GM12878 (cell line): ENCODE data around the gene MCM3AP. TPM values are rescaled to one million over a fixed set of nuclear protein-coding genes. Genes with fewer than 3 reads are reported as not detected.

Experiments
- ATAC-seq: fragments of 200-7000 bp; cut with Tn5 transposase; 3 replicates; pipeline ENCODE4 v1.9.1; 2020; ENCODE audit warnings: mild to moderate bottlenecking, moderate library complexity
- BruUV-seq: library from RNA; stranded (reverse); fragments of 400-500 nt; replicated peaks from 2 replicates; lab custom pipeline; 2021; lab: Mats Ljungman, UMichigan
- CTCF ChIA-PET: fragments of 300-600 bp; sonication (Branson Sonifier 250); formaldehyde crosslinking; extraction: SDS; loops from one replicate; lab custom pipeline; 2021; ENCODE audit warnings: inconsistent platforms; lab: Yijun Ruan, JAX
- POLR2A ChIA-PET: fragments of 350-600 bp; formaldehyde crosslinking; extraction: SDS; loops from one replicate; lab custom pipeline; 2021; ENCODE audit warnings: inconsistent platforms; lab: Charles Lee
- RAD21 ChIA-PET: fragments of 300-600 bp; sonication (Branson Sonifier 250); formaldehyde crosslinking; loops from one replicate; lab custom pipeline; 2023; ENCODE audit warnings: antibody characterized with exemption; ENCODE audit not compliant: unreplicated experiment; lab: Charles Lee
- SMC1A ChIA-PET: fragments of 300-600 bp; sonication (Branson Sonifier 250); formaldehyde crosslinking; loops from one replicate; lab custom pipeline; 2023; ENCODE audit not compliant: unreplicated experiment, uncharacterized antibody; lab: Charles Lee
- DNase-seq: peaks from one replicate; pipeline ENCODE4 v3.0.0-alpha.2; 2011; ENCODE audit warnings: low read depth, low spot score
- FAIRE-seq: peaks from 3 replicates; lab custom pipeline; 2011; peaks lifted over from hg19 to GRCh38; lab: Jason Lieb, UNC
- H2AFZ ChIP-seq: 2 replicates; pipeline ENCODE4 v1.6.0; 2011; ENCODE audit warnings: low read depth, low read length, control low read depth; ENCODE audit not compliant: control insufficient read depth
- H3K27ac ChIP-seq: 2 replicates; pipeline ENCODE4 v1.5.1; 2011; ENCODE audit warnings: control low read depth; ENCODE audit not compliant: control insufficient read depth, insufficient read depth
- H3K27me3 ChIP-seq, 2 experiments: replicated peaks in 1 of 2; 2 replicates each; pipeline versions ENCODE4 v1.6.0 to v1.6.1; 2011; ENCODE audit warnings: low read length in 1 of 2; ENCODE audit not compliant: control insufficient read depth in 2 of 2, insufficient read depth in 2 of 2
- H3K36me3 ChIP-seq, 2 experiments: 2 replicates each; pipeline ENCODE4 v1.5.1; 2011; ENCODE audit warnings: low read length in 1 of 2; ENCODE audit not compliant: control insufficient read depth in 2 of 2, insufficient read depth in 2 of 2
- H3K4me1 ChIP-seq: 2 replicates; pipeline ENCODE4 v1.6.1; 2011; ENCODE audit warnings: mild to moderate bottlenecking, low read length, moderate library complexity, mixed read lengths; ENCODE audit not compliant: control insufficient read depth, insufficient read depth
- H3K4me2 ChIP-seq: 2 replicates; pipeline ENCODE4 v1.6.0; 2011; ENCODE audit warnings: control low read depth; ENCODE audit not compliant: control insufficient read depth, insufficient read depth
- H3K4me3 ChIP-seq: fragments of 200-600 bp; sonication (generic); 2 replicates; pipeline ENCODE4 v1.5.1; 2016
- H3K79me2 ChIP-seq: 2 replicates; pipeline ENCODE4 v1.6.0; 2011; ENCODE audit warnings: low read length; ENCODE audit not compliant: control insufficient read depth, insufficient read depth
- H3K9ac ChIP-seq: 2 replicates; pipeline ENCODE4 v1.8.0; 2011; ENCODE audit warnings: low read length, control low read depth, mixed read lengths; ENCODE audit not compliant: control insufficient read depth, insufficient read depth
- H3K9me3 ChIP-seq: replicated peaks from 3 replicates; pipeline ENCODE4 v1.5.1; 2011; ENCODE audit warnings: mild to moderate bottlenecking, low read length; ENCODE audit not compliant: control insufficient read depth, insufficient read depth
- H4K20me1 ChIP-seq: 2 replicates; pipeline ENCODE4 v1.6.0; 2011; ENCODE audit not compliant: control insufficient read depth, insufficient read depth
- EGR1 ChIP-seq, 2 experiments: IDR thresholded peaks; 1 replicate in 1 of 2; 2 replicates in 1 of 2; pipeline ENCODE4 v1.6.1; 2011 to 2012; ENCODE audit warnings: low read depth in 2 of 2, low read length in 2 of 2, borderline replicate concordance in 1 of 2, mild to moderate bottlenecking in 1 of 2, moderate library complexity in 1 of 2
- FOXM1 ChIP-seq: IDR thresholded peaks from 2 replicates; pipeline ENCODE4 v1.6.1; 2012; ENCODE audit warnings: low read depth, mild to moderate bottlenecking, inconsistent platforms, low read length, moderate library complexity
- TCF12 ChIP-seq: IDR thresholded peaks from 2 replicates; pipeline ENCODE4 v1.6.1; 2011; ENCODE audit warnings: low read depth, mild to moderate bottlenecking, low read length
- TCF3 ChIP-seq: IDR thresholded peaks from 2 replicates; pipeline ENCODE4 v1.6.1; 2012; ENCODE audit warnings: low read depth, mild to moderate bottlenecking, low read length, borderline replicate concordance; ENCODE audit not compliant: insufficient read depth
- ZNF274 ChIP-seq: IDR thresholded peaks from one replicate; pipeline ENCODE4 v1.8.0; 2011; ENCODE audit not compliant: insufficient read length, insufficient read depth
- WGBS: methylation state at CpG from one replicate; pipeline ENCODE4 v1.1.6; 2016; ENCODE audit warnings: low lambda C conversion rate; ENCODE audit not compliant: insufficient replicate concordance, insufficient coverage; ENCODE audit errors: missing lambda C conversion rate; 5-methylcytosine and 5-hydroxymethylcytosine counted together
- in situ Hi-C: fragments of 300-500 bp; cut with MboI; formaldehyde crosslinking; loops from 9 replicates; pipeline ENCODE4 v1.14.3; 2018; ENCODE audit warnings: mixed read lengths
- intact Hi-C: fragments of 100-400 bp; cut with micrococcal nuclease; formaldehyde crosslinking; loops from one replicate; pipeline ENCODE4 v1.14.2; 2022; ENCODE audit not compliant: unreplicated experiment
- polyA plus RNA-seq, 11 experiments: library from polyadenylated mRNA; depleted of rRNA in 4 of 11; unstranded in 6 of 11; stranded (reverse) in 5 of 11; fragments of >200 nt; fragmentation: Nextera tagmentation in 4 of 11; fragmentation: Illumina TruSeq in 1 of 11; extraction: Ambion mirVana in 4 of 11; extraction: Trizol in 1 of 11; gene quantifications; 1 replicate in 1 of 11; 2 replicates in 10 of 11; pipeline versions ENCODE4 v1.2.1 to v1.2.3, GENCODE V29; 2011 to 2016; ENCODE audit warnings: inconsistent platforms in 2 of 11, missing spikeins in 2 of 11, low read depth in 1 of 11
- total RNA-seq, 4 experiments: library from RNA; depleted of rRNA in 3 of 4; stranded (reverse); fragments of >200 nt in 3 of 4; fragmentation: Illumina TruSeq in 1 of 4; extraction: Trizol in 1 of 4; gene quantifications; 2 replicates each; pipeline versions ENCODE4 v1.2.1 to v1.2.3, GENCODE V29; 2013 to 2021
- TF ChIP-seq, protein P1 (sequence below): fragments of 150-350 bp; IDR thresholded peaks from 2 replicates; pipeline ENCODE4 v1.6.1; 2016; ENCODE audit warnings: low read depth, low read length
- TF ChIP-seq, protein P2 (sequence below): fragments of 450-650 bp; IDR thresholded peaks from 2 replicates; pipeline ENCODE4 v1.6.1; 2017; ENCODE audit warnings: mild to moderate bottlenecking, low read depth, inconsistent platforms; ENCODE audit not compliant: poor library complexity, severe bottlenecking
- TF ChIP-seq, protein P3 (sequence below): fragments of 150-350 bp; IDR thresholded peaks from 2 replicates; pipeline ENCODE4 v1.6.1; 2014; ENCODE audit warnings: mild to moderate bottlenecking, low read depth, low read length
- TF ChIP-seq, protein P4 (sequence below), 3 experiments: IDR thresholded peaks in 2 of 3; conservative IDR thresholded peaks in 1 of 3; 2 replicates each; pipeline ENCODE4 v1.5.1; 2011; ENCODE audit warnings: low read depth in 3 of 3, low read length in 3 of 3, mild to moderate bottlenecking in 3 of 3, control low read depth in 2 of 3, moderate library complexity in 2 of 3, inconsistent platforms in 1 of 3, mixed read lengths in 1 of 3; ENCODE audit not compliant: control insufficient read depth in 2 of 3, insufficient read depth in 1 of 3; ENCODE audit errors: extremely low read depth in 1 of 3
- TF ChIP-seq, protein P5 (sequence below): fragments of 450-650 bp; IDR thresholded peaks from 2 replicates; pipeline ENCODE4 v1.6.1; 2016; ENCODE audit warnings: mild to moderate bottlenecking

The MCM3AP gene
- total and polyA plus RNA-seq, 10 of the 15 experiments (the other 5 are each of a cell fraction or from before 2014, with no cell fraction given): 6.1 to 95.7 (median 47.0) TPM

DNA sequence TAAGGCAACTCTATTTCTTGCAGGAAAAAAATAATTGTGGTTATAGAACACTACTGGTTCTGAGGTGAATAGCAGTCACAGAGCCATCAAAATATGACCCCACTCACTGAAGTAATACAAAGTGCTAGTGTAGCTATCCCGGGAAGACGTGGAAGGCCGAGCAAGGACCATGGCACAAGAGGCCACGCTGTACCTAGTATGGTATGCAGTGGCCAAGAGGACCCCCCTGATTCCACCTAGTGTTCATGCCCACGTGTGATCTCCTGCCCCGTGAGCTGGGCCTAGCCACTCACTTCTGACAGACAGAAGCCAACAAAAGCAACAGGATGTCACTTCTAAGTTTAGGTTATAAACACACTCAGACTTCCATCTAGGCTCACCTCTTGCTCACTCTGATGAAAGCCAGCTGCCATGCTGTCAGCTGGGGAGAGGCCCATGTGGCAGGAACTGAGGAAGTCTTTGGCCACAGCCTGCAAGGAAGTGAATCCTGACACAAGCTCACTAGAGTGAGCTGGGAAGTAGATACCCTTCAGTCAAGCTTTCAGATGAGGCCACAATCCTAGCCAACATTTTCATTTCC, 35.2 kb downstream of the MCM3AP start:
- peak overlapping the region; percentile 22; the same call in 1 of the 2 replicates for H3K27ac ChIP-seq
- no peak overlapping the region for H3K9ac ChIP-seq
- H3K4me3 ChIP-seq: no peak overlapping the region
- intact Hi-C loops (loop anchor here (5.0 kb wide), 1 partner anchor 72 kb away; the partner anchor contains the start of genes C21orf58 and PCNT), in situ Hi-C loops (no loop called here)
- DNase-seq (no peak), FAIRE-seq (no peak), ATAC-seq (no peak)
- BruUV-seq: no TSS peak
- peaks cover 15% of the 10 kb centered on the region for H3K4me1 ChIP-seq
- H3K79me2 ChIP-seq: no peaks in the 10 kb centered on the region
- H3K36me3 ChIP-seq: peaks cover 28 to 60% of the 10 kb centered on the region in 2 experiments
- no peak overlapping the region for H3K4me2 ChIP-seq
- H4K20me1 ChIP-seq: no peaks in the 10 kb centered on the region
- CTCF ChIA-PET: interaction anchor here (0.8 to 6.3 kb wide), 5 partner anchors 10 to 107 kb away, joined by 3 to 59 read pairs (median 4); partner anchors contain the start of gene LSS
- RAD21 ChIA-PET: interaction anchor here (1.2 kb wide), 1 partner anchor 22 kb away, joined by 5 read pairs; the partner anchor contains the start of gene LSS
- no peak overlapping the region for H2AFZ ChIP-seq
- SMC1A ChIA-PET: interaction anchor here (0.9 to 1.2 kb wide), 2 partner anchors 17 to 18 kb away, joined by 5 to 6 read pairs; no protein-coding TSS in a partner anchor
- no peaks in the 10 kb centered on the region; a peak in 1 of 4 replicates for H3K27me3 ChIP-seq
- no peaks in the 10 kb centered on the region; the same call in 2 of the 3 replicates for H3K9me3 ChIP-seq
- POLR2A ChIA-PET: interaction anchor here (0.7 to 1.1 kb wide), 2 partner anchors 10 to 18 kb away, joined by 3 to 5 read pairs; no protein-coding TSS in a partner anchor
- WGBS: 87% methylated on average over 6 of the region's 6 CpGs
- TF ChIP-seq, protein P1, sequence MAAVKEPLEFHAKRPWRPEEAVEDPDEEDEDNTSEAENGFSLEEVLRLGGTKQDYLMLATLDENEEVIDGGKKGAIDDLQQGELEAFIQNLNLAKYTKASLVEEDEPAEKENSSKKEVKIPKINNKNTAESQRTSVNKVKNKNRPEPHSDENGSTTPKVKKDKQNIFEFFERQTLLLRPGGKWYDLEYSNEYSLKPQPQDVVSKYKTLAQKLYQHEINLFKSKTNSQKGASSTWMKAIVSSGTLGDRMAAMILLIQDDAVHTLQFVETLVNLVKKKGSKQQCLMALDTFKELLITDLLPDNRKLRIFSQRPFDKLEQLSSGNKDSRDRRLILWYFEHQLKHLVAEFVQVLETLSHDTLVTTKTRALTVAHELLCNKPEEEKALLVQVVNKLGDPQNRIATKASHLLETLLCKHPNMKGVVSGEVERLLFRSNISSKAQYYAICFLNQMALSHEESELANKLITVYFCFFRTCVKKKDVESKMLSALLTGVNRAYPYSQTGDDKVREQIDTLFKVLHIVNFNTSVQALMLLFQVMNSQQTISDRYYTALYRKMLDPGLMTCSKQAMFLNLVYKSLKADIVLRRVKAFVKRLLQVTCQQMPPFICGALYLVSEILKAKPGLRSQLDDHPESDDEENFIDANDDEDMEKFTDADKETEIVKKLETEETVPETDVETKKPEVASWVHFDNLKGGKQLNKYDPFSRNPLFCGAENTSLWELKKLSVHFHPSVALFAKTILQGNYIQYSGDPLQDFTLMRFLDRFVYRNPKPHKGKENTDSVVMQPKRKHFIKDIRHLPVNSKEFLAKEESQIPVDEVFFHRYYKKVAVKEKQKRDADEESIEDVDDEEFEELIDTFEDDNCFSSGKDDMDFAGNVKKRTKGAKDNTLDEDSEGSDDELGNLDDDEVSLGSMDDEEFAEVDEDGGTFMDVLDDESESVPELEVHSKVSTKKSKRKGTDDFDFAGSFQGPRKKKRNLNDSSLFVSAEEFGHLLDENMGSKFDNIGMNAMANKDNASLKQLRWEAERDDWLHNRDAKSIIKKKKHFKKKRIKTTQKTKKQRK: no peak
- TF ChIP-seq, protein P2, sequence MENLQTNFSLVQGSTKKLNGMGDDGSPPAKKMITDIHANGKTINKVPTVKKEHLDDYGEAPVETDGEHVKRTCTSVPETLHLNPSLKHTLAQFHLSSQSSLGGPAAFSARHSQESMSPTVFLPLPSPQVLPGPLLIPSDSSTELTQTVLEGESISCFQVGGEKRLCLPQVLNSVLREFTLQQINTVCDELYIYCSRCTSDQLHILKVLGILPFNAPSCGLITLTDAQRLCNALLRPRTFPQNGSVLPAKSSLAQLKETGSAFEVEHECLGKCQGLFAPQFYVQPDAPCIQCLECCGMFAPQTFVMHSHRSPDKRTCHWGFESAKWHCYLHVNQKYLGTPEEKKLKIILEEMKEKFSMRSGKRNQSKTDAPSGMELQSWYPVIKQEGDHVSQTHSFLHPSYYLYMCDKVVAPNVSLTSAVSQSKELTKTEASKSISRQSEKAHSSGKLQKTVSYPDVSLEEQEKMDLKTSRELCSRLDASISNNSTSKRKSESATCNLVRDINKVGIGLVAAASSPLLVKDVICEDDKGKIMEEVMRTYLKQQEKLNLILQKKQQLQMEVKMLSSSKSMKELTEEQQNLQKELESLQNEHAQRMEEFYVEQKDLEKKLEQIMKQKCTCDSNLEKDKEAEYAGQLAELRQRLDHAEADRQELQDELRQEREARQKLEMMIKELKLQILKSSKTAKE: no peak
- 0 out of 2 replicates have a peak, but pooled peaks have one; percentile 46 for TF ChIP-seq TCF12
- no peak for TF ChIP-seq FOXM1
- peak; percentile 76; the same call in 1 of the 2 replicates for TF ChIP-seq TCF3
- TF ChIP-seq, protein P3, sequence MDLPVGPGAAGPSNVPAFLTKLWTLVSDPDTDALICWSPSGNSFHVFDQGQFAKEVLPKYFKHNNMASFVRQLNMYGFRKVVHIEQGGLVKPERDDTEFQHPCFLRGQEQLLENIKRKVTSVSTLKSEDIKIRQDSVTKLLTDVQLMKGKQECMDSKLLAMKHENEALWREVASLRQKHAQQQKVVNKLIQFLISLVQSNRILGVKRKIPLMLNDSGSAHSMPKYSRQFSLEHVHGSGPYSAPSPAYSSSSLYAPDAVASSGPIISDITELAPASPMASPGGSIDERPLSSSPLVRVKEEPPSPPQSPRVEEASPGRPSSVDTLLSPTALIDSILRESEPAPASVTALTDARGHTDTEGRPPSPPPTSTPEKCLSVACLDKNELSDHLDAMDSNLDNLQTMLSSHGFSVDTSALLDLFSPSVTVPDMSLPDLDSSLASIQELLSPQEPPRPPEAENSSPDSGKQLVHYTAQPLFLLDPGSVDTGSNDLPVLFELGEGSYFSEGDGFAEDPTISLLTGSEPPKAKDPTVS: no peak
- TF ChIP-seq, protein P4, sequence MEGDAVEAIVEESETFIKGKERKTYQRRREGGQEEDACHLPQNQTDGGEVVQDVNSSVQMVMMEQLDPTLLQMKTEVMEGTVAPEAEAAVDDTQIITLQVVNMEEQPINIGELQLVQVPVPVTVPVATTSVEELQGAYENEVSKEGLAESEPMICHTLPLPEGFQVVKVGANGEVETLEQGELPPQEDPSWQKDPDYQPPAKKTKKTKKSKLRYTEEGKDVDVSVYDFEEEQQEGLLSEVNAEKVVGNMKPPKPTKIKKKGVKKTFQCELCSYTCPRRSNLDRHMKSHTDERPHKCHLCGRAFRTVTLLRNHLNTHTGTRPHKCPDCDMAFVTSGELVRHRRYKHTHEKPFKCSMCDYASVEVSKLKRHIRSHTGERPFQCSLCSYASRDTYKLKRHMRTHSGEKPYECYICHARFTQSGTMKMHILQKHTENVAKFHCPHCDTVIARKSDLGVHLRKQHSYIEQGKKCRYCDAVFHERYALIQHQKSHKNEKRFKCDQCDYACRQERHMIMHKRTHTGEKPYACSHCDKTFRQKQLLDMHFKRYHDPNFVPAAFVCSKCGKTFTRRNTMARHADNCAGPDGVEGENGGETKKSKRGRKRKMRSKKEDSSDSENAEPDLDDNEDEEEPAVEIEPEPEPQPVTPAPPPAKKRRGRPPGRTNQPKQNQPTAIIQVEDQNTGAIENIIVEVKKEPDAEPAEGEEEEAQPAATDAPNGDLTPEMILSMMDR (IDR thresholded peaks at IDR 0.05 in 2 of 3, conservative IDR thresholded peaks at IDR 0.05 in 1 of 3; ENCODE audit: control insufficient read depth in 2 of 3, extremely low read depth in 1 of 3, insufficient read depth in 1 of 3, low read depth in 3 of 3, low read length in 3 of 3): no peak
- TF ChIP-seq, protein P5, sequence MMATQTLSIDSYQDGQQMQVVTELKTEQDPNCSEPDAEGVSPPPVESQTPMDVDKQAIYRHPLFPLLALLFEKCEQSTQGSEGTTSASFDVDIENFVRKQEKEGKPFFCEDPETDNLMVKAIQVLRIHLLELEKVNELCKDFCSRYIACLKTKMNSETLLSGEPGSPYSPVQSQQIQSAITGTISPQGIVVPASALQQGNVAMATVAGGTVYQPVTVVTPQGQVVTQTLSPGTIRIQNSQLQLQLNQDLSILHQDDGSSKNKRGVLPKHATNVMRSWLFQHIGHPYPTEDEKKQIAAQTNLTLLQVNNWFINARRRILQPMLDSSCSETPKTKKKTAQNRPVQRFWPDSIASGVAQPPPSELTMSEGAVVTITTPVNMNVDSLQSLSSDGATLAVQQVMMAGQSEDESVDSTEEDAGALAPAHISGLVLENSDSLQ: peak; percentile 33; the same call in 1 of the 2 replicates
- TF ChIP-seq ZNF274: no peak
- no peak for TF ChIP-seq EGR1 (IDR thresholded peaks at IDR 0.05; ENCODE audit: borderline replicate concordance in 1 of 2, low read depth in 2 of 2, low read length in 2 of 2)
